Measurements from ENCODE around the gene UTP15. TPM values are rescaled to one million over a fixed set of nuclear protein-coding genes. Genes with fewer than 3 reads are reported as not detected.

Gene UTP15
- total RNA-seq, 1 donor from 2014 or later, result 23.8 TPM

GRCh38 chr5:73550016-73550415 lies 15.5 kb upstream of the UTP15 start:
- DNase-seq (ENCODE audit: low read depth), result no peak
- no peaks in the 10 kb centered on the region for H3K27me3 ChIP-seq (ENCODE audit: control insufficient read depth, insufficient read depth, low read length)
- no peaks in the 10 kb centered on the region for H3K36me3 ChIP-seq (ENCODE audit: control insufficient read depth, insufficient read depth, low read length)
- TF ChIP-seq CTCF (IDR thresholded peaks at IDR 0.05; ENCODE audit: insufficient read depth, low read length, poor library complexity, severe bottlenecking), result no peak
- no peak overlapping the region for H3K4me3 ChIP-seq (ENCODE audit: low read depth, low read length)

- no peak overlapping the region for H3K4me3 ChIP-seq (ENCODE audit: low read depth, low read length)
- H3K27me3 ChIP-seq (ENCODE audit: control insufficient read depth, insufficient read depth, low read length), result no peaks in the 10 kb centered on the region
- DNase-seq (ENCODE audit: low read depth), result no peak
- no peaks in the 10 kb centered on the region for H3K36me3 ChIP-seq (ENCODE audit: control insufficient read depth, insufficient read depth, low read length)
- TF ChIP-seq CTCF (IDR thresholded peaks at IDR 0.05; ENCODE audit: insufficient read depth, low read length, poor library complexity, severe bottlenecking), result no peak
These were observed 12.9 kb upstream of the UTP15 start for GRCh38 chr5:73552642-73553041.

- no peak for DNase-seq (ENCODE audit: low read depth)
- no peaks in the 10 kb centered on the region for H3K27me3 ChIP-seq (ENCODE audit: control insufficient read depth, insufficient read depth, low read length)
- no peak overlapping the region for H3K4me3 ChIP-seq (ENCODE audit: low read depth, low read length)
- TF ChIP-seq CTCF (IDR thresholded peaks at IDR 0.05; ENCODE audit: insufficient read depth, low read length, poor library complexity, severe bottlenecking), result no peak
- no peaks in the 10 kb centered on the region for H3K36me3 ChIP-seq (ENCODE audit: control insufficient read depth, insufficient read depth, low read length)
These were observed 6.6 kb upstream of the UTP15 start for GRCh38 chr5:73558950-73559349.

- TF ChIP-seq CTCF (IDR thresholded peaks at IDR 0.05; ENCODE audit: insufficient read depth, low read length, poor library complexity, severe bottlenecking), result no peak
- H3K27me3 ChIP-seq (ENCODE audit: control insufficient read depth, insufficient read depth, low read length), result no peaks in the 10 kb centered on the region
- no peak for DNase-seq (ENCODE audit: low read depth)
- no peaks in the 10 kb centered on the region for H3K36me3 ChIP-seq (ENCODE audit: control insufficient read depth, insufficient read depth, low read length)
- peak overlapping the region; percentile 92 for H3K4me3 ChIP-seq (ENCODE audit: low read depth, low read length)
These were observed 1.5 kb upstream of the UTP15 start for GRCh38 chr5:73564018-73564417.

GRCh38 chr5:73564675-73565074 lies 868 bp upstream of the UTP15 start:
- DNase-seq (ENCODE audit: low read depth), result no peak
- TF ChIP-seq CTCF (IDR thresholded peaks at IDR 0.05; ENCODE audit: insufficient read depth, low read length, poor library complexity, severe bottlenecking), result no peak
- Histone ChIP-seq H3K4me3 (ENCODE audit: low read depth, low read length) (peak overlapping the region; percentile 92), H3K36me3 (ENCODE audit: control insufficient read depth, insufficient read depth, low read length) (no peaks in the 10 kb centered on the region), H3K27me3 (ENCODE audit: control insufficient read depth, insufficient read depth, low read length) (no peaks in the 10 kb centered on the region)

GRCh38 chr5:73565969-73566547 lies 515 bp downstream of the UTP15 start:
- DNase-seq (ENCODE audit: low read depth), result no peak
- Histone ChIP-seq H3K4me3 (ENCODE audit: low read depth, low read length) (peak overlapping the region; percentile 92), H3K36me3 (ENCODE audit: control insufficient read depth, insufficient read depth, low read length) (no peaks in the 10 kb centered on the region), H3K27me3 (ENCODE audit: control insufficient read depth, insufficient read depth, low read length) (no peaks in the 10 kb centered on the region)
- no peak for TF ChIP-seq CTCF (IDR thresholded peaks at IDR 0.05; ENCODE audit: insufficient read depth, low read length, poor library complexity, severe bottlenecking)
